GM21717 (cell line): ENCODE results near the gene SPRR1A.
"Not testable (repeated sequence)": the region's sequence is repeated elsewhere in the genome, so short reads cannot be mapped to it uniquely, and the experiment has no call there.

Source experiments
- ATAC-seq: cut with Tn5 transposase; IDR thresholded peaks from one replicate; pipeline ENCODE4 v1.9.1; 2021; ENCODE audit warnings: mild to moderate bottlenecking, moderate library complexity; ENCODE audit not compliant: unreplicated experiment

The SPRR1A gene

DNA sequence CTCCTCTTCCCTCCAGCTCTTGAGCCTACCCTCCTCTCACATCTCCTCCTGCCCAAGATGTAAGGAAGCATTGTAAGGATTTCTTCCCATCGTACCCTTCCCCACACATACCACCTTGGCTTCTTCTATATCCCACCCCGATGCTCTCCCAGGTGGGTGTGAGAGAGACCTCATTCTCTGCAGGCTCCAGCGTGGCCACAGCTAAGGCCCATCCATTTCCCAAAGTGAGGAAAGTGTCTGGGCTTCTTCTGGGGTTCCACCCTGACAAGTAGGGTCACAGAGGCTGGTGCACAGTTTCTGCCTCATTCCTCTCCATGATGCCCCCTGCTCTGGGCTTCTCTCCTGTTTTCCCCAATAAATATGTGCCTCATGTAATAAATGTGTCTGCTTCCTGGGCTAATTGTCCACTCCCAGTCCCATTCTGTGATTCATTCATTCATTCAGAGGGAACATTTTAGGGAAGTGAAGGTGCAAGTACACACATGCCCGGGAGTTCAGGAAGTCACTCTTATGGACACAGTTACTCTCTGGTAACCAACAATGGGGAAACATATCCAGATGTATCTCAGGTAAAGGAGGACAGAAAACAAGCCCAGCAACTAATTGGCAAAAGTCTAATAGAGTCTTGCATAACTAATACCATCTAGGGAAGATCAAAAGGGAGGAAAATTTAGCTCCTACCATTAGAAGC, 11.5 kb upstream of the SPRR1A start:
- ATAC-seq, result no peak

DNA sequence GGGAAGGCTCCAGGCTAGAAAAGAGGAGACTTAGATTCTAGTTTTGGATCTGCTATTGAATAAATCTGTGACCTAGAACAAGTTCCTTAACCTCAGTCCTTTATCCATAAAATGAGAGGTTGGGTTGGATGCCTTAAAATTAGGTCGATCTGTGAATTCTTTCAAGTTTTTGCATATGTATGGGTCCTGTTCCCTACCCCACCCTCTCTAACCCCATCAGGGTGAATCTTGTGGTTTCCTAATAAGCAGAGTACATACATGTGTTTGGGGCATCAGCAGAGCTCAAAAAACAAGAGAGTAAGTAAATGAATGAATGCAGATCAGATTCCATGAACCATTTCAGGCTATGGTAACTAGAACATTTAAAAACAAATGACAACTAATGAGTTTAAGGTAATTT, 7.2 kb upstream of the SPRR1A start:
- ATAC-seq, result no peak

DNA sequence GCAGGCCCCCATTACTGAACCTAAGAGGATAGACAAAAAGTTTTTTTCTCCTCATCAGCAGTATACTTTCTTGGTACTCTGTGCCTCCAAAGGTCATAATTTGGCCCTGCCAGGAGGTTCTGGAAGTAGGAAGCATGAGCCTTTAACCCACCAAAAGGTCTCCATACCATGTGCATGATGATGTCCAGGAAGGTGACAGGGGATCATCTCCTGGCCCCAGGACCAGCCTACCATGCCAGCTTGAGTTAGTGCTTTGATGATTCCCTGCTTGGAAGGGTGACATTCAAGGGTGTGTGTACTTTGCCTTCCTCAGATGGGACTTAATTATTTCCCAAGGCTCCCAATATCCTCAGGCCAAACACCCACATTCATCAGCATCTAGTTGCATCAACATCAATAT, 6.3 kb upstream of the SPRR1A start:
- ATAC-seq, result no peak

DNA sequence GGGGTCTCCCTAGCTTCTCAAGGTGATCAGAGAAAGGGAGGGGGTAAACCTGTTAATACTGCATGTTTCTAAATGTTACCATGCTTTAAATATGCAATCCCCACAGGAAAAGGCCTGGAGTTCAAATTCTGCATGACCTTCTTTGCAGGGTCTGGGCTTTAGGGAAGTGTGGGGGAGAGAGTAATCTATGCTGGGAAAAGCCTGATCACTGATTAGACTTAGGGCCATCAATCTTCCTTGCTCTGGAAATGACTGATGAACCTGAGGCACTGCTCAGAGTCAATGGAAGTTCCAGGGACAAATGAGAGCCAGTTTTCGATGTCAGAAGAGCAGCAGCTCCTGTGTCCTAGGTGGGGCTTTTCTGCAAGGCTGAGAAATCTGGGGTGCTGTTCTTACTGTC, 3.2 kb upstream of the SPRR1A start:
- ATAC-seq, result no peak

DNA sequence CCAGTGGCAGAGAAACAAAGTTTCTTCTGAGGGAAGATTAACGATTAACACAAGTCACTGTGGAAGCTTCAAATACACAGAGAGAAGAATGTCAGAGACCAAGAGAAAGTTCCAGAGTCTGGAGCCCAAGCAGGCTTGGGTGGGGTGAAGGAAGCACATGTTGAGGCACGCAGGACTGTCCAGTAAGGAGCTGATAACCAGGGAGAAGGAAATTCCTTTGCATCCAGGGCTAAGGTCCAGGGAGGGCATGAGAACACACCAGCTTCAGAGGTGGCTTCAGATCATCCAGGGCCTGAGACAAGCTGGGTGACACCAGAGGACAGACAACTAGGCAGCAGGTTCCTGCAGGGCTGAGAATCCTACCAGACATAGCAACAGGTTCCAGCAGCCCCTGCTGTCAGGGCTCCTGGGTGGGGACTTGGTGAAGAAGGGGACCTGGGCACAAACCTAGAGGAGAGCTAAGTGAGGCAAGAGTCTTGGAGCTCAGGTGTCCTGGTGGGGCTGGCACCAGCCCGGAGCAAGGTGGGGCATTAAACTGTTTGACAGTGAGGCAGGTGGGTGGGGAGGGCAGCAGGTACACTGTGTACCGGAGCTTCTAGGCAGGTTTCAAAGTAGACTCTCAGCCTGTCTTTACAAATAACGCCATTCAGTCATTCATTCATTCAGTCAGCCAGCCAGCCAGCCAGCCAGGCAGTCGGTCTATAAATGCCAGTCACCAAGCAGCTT, 2.6 kb upstream of the SPRR1A start:
- no peak for ATAC-seq

DNA sequence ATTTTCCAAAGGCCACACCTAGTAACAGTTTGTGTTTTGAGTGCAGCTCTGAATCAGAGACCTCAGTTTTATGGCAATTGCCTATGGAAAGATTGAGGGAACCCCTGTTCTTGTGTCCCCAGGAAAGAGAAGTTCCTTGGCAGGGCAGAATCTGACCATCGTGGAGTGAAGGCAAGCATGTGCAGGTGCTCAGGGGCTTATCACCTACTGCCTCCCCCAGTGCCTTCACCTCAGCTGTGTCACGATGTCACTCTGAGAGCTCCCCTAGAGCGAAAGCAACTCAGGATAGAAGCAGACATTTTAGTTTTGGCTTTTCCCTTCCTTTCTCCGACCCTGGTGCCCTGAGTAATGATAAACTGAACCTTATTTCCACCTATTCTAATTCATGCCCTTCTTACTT, 1.8 kb upstream of the SPRR1A start:
- ATAC-seq, result no peak

DNA sequence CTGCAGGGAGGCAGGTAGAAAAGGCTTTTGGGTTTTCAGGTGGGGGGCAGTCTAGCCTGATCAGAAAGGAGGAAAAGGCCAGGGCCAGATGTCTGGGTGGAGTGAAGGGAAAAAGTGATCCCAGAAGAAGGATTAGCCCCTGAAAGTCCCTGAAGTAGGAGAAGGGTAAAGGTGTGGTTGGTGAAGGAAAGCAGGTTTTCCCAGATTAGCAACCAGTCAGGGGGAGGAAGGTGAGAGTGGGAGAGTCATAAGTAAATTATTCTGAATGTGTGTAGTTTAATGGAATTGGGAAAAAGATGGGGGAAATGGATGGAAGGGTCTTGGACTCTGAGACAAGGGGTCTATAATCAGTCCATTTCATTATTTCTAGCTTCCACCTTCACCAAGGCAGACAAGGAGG, 647 bp upstream of the SPRR1A start:
- no peak for ATAC-seq

DNA sequence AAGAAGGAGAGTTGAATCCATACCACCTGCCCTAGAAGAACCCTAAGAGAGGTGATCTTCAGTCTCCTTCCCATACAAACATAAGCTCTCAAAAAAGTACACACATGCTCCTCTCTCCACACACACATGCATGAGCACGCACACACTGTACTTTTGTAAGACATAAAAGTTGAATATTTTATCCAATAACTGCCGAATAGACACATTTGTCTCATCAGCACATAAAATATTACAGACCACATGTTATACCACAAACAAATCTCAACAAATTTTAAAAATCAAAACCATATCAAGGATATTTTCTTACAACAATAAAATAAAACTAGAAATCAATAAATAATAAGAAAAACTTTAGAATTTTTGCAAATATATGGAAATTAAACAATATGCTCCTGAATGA, 2.7 kb downstream of the SPRR1A start:
- ATAC-seq, result no peak

DNA sequence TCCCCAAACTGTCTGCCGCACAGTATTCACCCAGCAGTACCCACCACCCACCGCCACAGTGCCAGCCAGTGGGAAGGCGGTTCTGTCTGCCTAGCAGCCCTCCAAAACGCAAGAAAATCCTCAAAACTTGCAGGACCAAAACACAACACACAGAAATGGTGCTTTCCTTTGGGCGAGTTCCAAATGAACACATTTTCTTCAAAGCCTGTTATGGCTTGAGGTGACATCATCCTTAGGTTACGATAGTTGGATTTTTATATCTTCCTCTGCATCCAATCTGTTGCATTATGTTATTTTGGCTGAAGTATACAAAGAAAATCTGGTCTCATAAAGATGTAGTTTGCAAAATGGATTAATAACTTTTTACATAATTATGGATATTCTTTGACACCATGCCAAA, 9.3 kb downstream of the SPRR1A start:
- ATAC-seq, result no peak

DNA sequence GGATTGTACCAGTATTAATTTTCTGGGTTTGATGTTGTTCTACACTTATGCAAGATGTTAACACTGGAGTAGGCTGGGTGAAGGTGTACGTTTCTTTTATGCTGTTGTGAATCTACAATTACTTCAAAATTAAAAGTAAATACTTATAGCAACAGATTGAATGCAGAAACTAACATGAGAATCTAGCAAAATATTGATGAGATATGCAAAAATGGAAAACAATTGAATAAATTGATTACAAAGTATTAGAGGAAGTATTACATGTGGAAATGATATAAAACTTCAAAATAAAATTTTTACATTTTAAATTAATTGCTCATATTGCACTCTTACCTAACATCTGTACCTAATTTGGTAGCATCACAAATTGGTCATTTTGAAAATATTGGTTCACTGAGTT, 12.0 kb downstream of the SPRR1A start:
- ATAC-seq, result no peak

DNA sequence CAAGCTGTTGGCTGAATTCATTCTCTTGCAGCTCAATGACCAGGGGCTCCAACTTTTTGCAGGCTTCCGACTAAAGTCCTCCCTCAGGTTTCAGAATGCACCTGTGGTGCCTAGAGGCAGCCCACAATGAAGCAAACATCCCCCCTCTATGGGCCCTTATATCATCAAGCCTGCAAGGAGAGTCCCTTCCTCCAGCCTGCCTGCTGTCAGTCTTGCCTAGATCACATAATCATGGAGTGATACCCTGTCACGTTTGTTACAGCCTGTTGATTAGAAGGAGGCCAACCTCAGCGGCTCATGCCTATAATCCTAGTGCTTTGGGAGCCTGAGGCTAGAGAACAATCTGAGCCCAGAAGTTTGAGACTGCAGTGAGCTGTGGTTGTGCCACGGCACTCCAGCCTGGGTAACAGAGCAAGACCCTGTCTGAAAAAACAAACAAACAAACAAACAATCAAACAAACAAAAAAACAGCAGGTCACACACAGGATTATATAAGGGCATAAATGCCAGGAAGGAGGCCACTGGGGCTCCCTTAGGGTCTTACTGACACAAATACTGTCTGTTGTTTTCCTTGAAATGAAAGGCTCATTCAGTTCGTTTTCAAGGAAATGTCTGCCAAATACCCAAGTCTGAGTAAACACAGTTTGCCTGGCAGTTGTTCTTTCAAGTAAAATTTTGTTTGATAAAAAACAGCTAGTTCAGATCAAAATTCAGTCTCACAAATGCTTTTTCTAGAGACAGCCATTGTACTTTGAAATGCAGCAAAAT, 12.9 kb downstream of the SPRR1A start:
- no peak for ATAC-seq

DNA sequence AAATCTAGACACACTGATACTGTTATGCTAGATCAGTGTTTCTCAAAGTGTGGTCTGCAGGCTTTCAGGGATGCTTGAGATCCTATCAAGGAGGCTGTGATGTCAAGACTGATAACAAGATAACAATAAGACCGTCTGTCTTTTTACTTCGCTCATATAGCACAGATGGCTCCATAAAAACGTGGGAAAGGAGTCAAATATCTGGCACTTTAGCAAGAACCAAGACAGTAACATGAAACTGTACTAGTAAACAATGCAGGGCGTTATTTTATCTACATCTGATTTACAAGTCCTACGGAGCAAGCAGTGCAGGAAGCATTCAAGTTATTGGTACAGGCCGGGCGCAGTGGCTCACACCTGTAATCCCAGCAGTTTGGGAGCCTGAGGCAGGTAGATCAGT, 14.0 kb downstream of the SPRR1A start:
- ATAC-seq, result no peak

DNA sequence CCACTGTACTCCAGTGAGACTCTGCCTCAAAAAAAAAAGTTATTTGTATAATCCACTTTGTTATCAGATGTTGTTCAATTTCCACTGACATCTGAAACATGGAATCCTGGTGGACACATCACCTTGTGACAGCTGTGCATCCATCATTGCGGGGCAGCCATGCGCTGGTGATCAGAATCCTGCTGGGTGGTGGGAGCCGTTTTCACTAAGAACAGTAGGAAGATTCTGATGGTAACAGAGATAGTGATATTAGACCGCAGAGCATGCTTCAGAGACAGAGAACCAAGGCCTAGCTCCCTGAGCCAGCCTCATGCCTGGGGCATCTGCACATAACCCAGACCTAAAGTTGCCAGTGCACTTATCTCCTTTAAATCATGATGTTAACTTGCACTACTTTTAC, 14.6 kb downstream of the SPRR1A start:
- no peak for ATAC-seq

DNA sequence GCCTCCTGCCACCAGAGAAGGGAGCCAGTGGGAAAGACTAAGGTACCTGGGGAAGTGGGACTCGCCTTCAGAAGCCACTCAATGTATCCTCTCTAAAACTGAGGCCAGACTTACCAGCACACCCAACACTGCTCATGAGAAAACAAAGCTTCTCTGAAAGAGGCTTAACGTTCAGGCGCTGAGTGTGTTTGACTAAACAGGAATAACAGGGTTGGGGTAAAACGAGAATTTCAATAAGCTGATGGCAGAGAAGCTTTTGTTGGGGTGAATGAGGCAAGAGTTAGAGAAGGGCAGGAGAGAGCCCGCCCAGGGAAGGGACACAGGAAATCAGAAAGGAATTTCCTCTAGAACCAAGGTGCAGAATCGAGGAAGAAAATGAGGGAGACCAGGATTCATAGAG, 15.9 kb downstream of the SPRR1A start:
- no peak for ATAC-seq

DNA sequence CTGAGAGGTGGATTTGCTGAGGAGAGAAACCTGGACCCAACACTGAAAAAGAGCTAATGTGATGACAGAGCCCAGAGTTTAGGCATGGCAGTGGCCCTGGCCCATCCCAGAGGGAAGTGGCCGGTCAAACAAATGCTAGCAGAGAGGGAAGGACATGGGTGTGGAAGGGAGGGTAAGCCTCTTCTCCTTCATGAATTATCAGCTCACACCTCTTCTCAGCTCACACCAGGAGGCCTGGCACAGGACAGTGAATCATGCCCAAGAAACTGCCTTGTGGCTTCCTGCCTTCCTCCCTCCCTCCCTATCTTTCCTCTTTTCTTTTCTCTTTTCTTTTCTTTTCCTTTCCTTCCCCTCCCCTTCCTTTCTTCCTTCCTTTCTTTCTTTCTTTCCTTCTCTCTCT, 16.4 kb downstream of the SPRR1A start:
- ATAC-seq, result no peak

DNA sequence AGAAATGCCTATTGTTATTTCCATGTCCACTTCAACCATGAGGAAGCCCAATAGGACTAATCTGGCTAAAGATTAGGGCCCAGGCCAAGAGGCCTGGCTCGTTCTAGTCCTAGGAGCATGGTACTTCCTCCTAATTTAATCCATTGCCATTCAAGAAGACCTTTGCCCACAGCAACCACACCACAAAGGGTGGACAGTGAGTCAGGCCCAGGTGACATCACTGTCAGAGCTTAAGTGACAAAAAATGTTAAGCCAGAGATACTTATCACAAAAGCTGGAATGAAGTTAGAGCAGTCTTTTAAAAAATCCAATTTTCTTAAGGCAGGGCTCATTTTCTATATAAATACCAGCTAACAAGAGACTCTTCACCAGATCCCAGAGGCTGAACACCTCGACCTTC, 17.5 kb downstream of the SPRR1A start, which contains the start of gene SPRR3:
TSS of gene SPRR3 (plus strand) at position 368 of the 400 bp plus-strand sequence. CDS start 1,272 bp downstream, outside the sequence.
- ATAC-seq, result no peak

DNA sequence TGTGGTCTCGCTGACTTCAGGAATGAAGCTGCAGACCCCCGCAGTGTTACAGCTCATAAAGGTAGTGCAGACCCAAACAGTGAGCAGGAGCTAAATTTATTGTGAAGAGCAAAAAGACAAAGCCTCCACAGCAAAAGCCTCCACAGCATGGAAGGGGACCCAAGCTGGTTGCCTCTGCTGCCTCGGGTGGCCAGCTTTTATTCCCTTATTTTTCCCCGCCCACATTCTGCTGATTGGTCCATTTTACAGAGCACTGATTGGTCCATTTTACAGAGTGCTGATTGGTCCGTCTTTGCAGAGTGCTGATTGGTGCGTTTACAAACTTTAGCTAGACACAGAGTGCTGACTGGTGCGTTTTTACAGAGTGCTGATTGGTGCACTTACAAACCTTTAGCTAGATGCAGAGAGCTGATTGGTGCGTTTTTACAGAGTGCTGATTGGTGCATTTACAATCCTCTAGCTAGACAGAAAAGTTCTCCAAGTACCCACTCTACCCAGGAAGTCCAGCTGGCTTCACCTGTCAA, 27.4 kb downstream of the SPRR1A start:
- ATAC-seq, result not testable (repeated sequence)

DNA sequence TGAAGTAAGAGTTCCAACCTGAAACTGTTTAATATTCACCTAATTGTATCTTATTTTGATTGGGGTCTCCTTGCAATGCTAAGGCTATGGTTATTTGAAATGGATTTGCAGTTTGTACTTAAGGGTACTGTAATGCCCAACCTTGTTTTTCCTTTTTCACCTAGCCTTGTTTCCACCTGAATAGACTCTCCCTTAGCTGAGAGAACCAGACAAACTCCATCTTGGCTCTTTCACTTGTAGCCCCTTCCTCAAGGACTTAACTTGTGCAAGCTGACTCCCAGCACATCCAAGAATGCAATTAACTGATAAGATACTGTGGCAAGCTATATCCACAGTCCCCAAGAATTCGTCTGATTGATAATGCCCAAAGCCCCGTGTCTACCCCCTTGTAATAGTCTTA, 37.9 kb downstream of the SPRR1A start:
- not testable (repeated sequence) for ATAC-seq

DNA sequence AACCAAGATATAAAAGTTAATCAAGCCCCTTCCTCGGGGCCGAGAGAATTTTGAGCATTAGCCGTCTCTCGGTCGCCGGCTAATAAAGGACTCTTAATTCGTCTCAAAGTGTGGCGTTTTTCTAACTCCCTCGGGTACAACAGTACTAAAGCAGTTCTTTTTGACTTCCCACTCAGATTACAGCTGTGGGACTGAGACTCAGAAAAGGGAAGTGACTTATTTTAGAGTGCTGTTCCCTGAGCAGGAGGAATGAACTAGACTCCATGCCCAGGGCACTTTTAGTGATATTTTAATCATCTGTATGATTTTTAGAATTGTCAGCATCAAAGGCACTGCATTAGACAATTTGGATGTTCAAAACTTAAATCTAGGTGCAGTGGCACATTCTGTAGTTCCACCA, 38.5 kb downstream of the SPRR1A start:
- not testable (repeated sequence) for ATAC-seq

DNA sequence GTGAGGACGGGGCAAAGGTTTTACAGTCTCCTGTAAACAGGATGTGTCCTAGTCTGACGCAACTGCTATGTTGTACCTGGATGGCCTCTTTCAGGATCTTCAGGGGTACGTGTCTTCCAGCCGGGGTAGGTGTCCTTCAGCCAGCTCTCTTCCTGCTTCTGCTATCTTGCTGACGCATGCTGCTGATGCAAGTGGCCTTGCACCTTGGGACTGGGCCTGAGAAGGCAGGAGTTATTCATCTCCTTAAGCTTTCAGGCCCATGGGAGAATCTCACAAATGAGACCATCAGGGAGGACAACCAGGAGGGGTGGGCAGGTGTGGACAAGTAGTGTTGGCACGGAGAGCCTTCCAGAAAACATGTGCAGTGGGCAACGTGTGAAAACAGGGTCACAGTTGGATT, 39.2 kb downstream of the SPRR1A start:
- no peak for ATAC-seq

DNA sequence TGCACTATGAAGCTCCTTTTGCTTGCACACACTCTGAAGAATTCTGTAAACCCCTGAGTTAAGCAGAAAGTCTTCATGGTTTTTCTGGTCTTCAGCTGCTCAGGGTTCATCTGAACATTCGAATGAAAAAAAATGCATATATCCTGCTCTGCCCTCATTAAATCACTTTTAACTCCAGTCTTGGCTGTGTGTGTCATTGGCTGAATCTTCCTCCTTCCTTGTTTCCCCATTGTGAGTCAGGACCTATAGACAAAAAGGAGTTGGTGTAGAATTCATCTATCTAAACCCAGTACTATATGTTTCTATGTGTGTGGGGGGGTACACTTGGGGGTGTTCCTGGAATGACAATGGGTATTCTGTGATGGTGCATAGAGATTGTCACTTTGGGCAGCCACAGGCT, 40.5 kb downstream of the SPRR1A start:
- ATAC-seq, result no peak

DNA sequence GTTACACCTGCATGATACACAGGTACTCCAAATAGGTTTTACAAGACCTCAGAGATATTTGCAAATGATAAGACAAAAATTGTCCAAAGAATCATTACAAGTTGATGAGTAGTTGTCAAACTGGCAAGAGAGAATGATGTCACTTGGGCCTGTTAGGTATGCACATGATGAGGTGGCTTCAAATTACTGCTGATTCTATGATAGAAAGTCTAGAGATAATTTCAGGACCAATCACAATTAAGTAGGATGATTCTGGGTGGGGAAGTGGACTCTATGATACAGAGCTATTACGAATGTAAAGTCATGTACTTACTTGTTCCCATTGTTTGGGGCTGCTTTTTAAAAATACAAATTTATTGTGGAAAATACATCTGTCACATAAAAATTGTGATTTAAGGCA, 41.9 kb downstream of the SPRR1A start:
- no peak for ATAC-seq
